Activated T-helper 2 cell treated with anti-CD3 and anti-CD28 coated beads, Interferon-gamma antibody, Interleukin-2, Interleukin-4, amounts not matched to agents 10 μg/mL and 5 μg/mL and 100 μg/mL, durations not matched to agents 14 hours and 24 hours and 36 hours (primary cell): ENCODE measurements around the gene HOXC11. TPM values are rescaled to one million over a fixed set of nuclear protein-coding genes. Genes with fewer than 3 reads are reported as not detected.

ENCODE experiments used
- DNase-seq: peaks from one replicate; pipeline ENCODE4 v3.0.0; 2021; ENCODE audit warnings: low spot score
- H3K27ac Mint-ChIP-seq: one replicate; pipeline ENCODE4 v1.8.0; 2021; ENCODE audit warnings: mixed read lengths
- H3K27me3 Mint-ChIP-seq: one replicate; pipeline ENCODE4 v1.8.0; 2021; ENCODE audit warnings: low read depth, mixed read lengths
- H3K36me3 Mint-ChIP-seq: one replicate; pipeline ENCODE4 v1.8.0; 2021; ENCODE audit warnings: low read depth, mixed read lengths
- H3K4me1 Mint-ChIP-seq: one replicate; pipeline ENCODE4 v1.8.0; 2021; ENCODE audit warnings: low read depth, mixed read lengths
- H3K4me3 Mint-ChIP-seq: one replicate; pipeline ENCODE4 v1.8.0; 2021; ENCODE audit warnings: low read depth, mild to moderate bottlenecking, moderate library complexity, mixed read lengths
- H3K9me3 Mint-ChIP-seq: one replicate; pipeline ENCODE4 v1.8.0; 2021; ENCODE audit warnings: mixed read lengths
- intact Hi-C: fragments of 100-400 bp; cut with micrococcal nuclease; formaldehyde crosslinking; loops from one replicate; pipeline ENCODE4 v1.15.1; 2023
- total RNA-seq: library from RNA; stranded (reverse); gene quantifications from 2 replicates; pipeline ENCODE4 v1.2.3, GENCODE V29; 2022

The HOXC11 gene
- total RNA-seq, 1 donor from 2014 or later: not detected

- Mint-ChIP-seq H3K27ac (peak within 1 kb of the TSS; percentile 50), H3K27me3 (peaks cover 81% of the 10 kb centered on the region), H3K4me1 (peaks cover 6% of the 10 kb centered on the region), H3K36me3 (peaks cover 2% of the 10 kb centered on the region), H3K4me3 (no peak within 1 kb of the TSS), H3K9me3 (no peaks in the 10 kb centered on the region)
- DNase-seq: no peak
- intact Hi-C loops: loop anchor here (5.0 kb wide), 1 partner anchor 37 kb away; the partner anchor contains the start of gene HOXC13
Measured at GRCh38 chr12:53974084-53975063, 1.4 kb downstream of the HOXC11 start, which contains the start of gene HOTAIR. TSS of gene HOTAIR (minus strand) at chr12:53974954.

GRCh38 chr12:53975064-53975471, 2.1 kb downstream of the HOXC11 start:
- DNase-seq: no peak
- Mint-ChIP-seq H3K4me1 (peaks cover 6% of the 10 kb centered on the region), H3K9me3 (no peaks in the 10 kb centered on the region), H3K4me3 (no peak overlapping the region), H3K36me3 (peaks cover 2% of the 10 kb centered on the region), H3K27me3 (peaks cover 81% of the 10 kb centered on the region), H3K27ac (no peak overlapping the region)
- intact Hi-C loops: no loop called here

- peaks cover 84% of the 10 kb centered on the region for H3K27me3 Mint-ChIP-seq
- H3K9me3 Mint-ChIP-seq: no peaks in the 10 kb centered on the region
- H3K27ac Mint-ChIP-seq: peak overlapping the region; percentile 50
- intact Hi-C loops: no loop called here
- peaks cover 2% of the 10 kb centered on the region for H3K36me3 Mint-ChIP-seq
- H3K4me3 Mint-ChIP-seq: no peak overlapping the region
- no peak for DNase-seq
- H3K4me1 Mint-ChIP-seq: peaks cover 6% of the 10 kb centered on the region
Measured at GRCh38 chr12:53975479-53976152, 2.7 kb downstream of the HOXC11 start.

GRCh38 chr12:53976172-53976822, 3.4 kb downstream of the HOXC11 start:
- no peak for DNase-seq
- Mint-ChIP-seq H3K27me3 (peaks cover 84% of the 10 kb centered on the region), H3K4me3 (no peak overlapping the region), H3K27ac (no peak overlapping the region), H3K4me1 (peaks cover 6% of the 10 kb centered on the region), H3K9me3 (no peaks in the 10 kb centered on the region), H3K36me3 (peaks cover 2% of the 10 kb centered on the region)
- intact Hi-C loops: no loop called here

- Mint-ChIP-seq H3K4me3 (no peak overlapping the region), H3K4me1 (peaks cover 6% of the 10 kb centered on the region), H3K27me3 (peaks cover 84% of the 10 kb centered on the region), H3K27ac (no peak overlapping the region), H3K36me3 (peaks cover 2% of the 10 kb centered on the region), H3K9me3 (no peaks in the 10 kb centered on the region)
- no peak for DNase-seq
- intact Hi-C loops: no loop called here
Measured at GRCh38 chr12:53976823-53977595, 4.1 kb downstream of the HOXC11 start.

- Mint-ChIP-seq H3K27me3 (peaks cover 83% of the 10 kb centered on the region), H3K9me3 (no peaks in the 10 kb centered on the region), H3K4me3 (no peak overlapping the region), H3K27ac (no peak overlapping the region), H3K4me1 (peaks cover 6% of the 10 kb centered on the region), H3K36me3 (peaks cover 2% of the 10 kb centered on the region)
- intact Hi-C loops: loop anchor here (2.0 kb wide), 1 partner anchor 17 kb away; no protein-coding TSS in a partner anchor
- no peak for DNase-seq
Measured at GRCh38 chr12:53977596-53978445, 4.9 kb downstream of the HOXC11 start.

GRCh38 chr12:53978477-53979356, 5.8 kb downstream of the HOXC11 start:
- no peak overlapping the region for H3K4me3 Mint-ChIP-seq
- intact Hi-C loops: loop anchor here (2.0 kb wide), 1 partner anchor 18 kb away; no protein-coding TSS in a partner anchor

GRCh38 chr12:53980104-53980801, 7.3 kb downstream of the HOXC11 start:
- Mint-ChIP-seq H3K27ac (no peak overlapping the region), H3K36me3 (no peaks in the 10 kb centered on the region), H3K9me3 (no peaks in the 10 kb centered on the region), H3K27me3 (peaks cover 88% of the 10 kb centered on the region), H3K4me3 (no peak overlapping the region), H3K4me1 (peaks cover 4% of the 10 kb centered on the region)
- intact Hi-C loops: no loop called here
- DNase-seq: no peak

More at GRCh38 chr12:53978477-53979356, 5.8 kb downstream of the HOXC11 start:
- Mint-ChIP-seq H3K36me3 (no peaks in the 10 kb centered on the region), H3K9me3 (no peaks in the 10 kb centered on the region), H3K27me3 (peaks cover 85% of the 10 kb centered on the region), H3K4me1 (peaks cover 3% of the 10 kb centered on the region), H3K27ac (no peak overlapping the region)
- DNase-seq: no peak

GRCh38 chr12:53980802-53981496, 8.0 kb downstream of the HOXC11 start:
- intact Hi-C loops: no loop called here
- Mint-ChIP-seq H3K27me3 (peaks cover 87% of the 10 kb centered on the region), H3K4me3 (no peak overlapping the region)

More at GRCh38 chr12:53980802-53981496, 8.0 kb downstream of the HOXC11 start:
- Mint-ChIP-seq H3K9me3 (no peaks in the 10 kb centered on the region), H3K36me3 (no peaks in the 10 kb centered on the region), H3K27ac (no peak overlapping the region), H3K4me1 (peaks cover 5% of the 10 kb centered on the region)
- no peak for DNase-seq
